ENCODE measurements around the gene ELK4.

Gene ELK4, protein sequence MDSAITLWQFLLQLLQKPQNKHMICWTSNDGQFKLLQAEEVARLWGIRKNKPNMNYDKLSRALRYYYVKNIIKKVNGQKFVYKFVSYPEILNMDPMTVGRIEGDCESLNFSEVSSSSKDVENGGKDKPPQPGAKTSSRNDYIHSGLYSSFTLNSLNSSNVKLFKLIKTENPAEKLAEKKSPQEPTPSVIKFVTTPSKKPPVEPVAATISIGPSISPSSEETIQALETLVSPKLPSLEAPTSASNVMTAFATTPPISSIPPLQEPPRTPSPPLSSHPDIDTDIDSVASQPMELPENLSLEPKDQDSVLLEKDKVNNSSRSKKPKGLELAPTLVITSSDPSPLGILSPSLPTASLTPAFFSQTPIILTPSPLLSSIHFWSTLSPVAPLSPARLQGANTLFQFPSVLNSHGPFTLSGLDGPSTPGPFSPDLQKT

DNA sequence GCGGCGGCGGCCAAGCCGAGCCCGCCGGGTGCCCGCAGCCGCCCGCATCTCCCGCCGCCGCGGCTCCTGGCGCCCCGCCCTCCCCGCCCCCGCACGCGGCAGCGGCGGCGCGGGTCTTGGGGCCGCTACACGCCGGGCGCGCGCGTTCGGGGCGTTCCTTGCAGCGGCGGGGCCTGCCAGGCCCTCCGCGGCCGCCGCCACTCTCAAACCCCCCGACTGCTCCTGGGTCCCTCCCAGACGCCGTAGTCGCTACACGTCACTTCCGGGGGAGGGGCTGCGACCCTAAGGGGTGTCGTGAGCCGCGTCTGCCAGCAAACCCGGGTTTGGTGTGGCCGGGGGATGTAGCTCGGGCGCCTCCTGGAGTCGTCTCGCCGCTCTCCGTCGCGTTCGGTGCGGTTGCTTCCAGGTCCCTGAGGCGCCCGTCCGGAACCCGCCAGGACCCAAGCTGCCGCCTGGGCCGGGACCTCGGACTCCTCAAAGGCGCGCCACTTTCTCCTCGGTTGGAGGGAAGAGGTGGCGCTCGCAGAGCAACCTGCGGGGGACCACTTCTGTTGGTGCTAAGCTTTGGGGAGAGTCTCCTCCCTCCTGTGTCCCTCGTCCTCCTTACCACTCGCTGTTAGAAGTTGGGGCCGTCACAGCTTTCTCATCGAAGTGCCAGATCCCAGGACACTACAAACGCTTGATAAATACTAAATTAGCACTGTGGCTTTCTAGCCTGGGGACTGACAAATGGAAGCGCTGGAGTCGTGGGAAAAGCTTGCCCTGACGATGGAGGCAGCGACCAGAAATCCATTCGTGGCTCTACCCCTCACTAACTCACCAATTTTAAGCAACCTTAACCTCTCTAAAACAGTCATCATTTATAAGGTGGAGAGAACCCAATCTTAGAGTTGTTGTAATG lies at the start of gene ELK4:
ELK4 (minus strand) TSS at position 244 of the 901 bp plus-strand sequence. CDS start 8,129 bp downstream, outside the sequence.
- peak; percentile 97 for DNase-seq (ENCODE audit: low spot score)

DNA sequence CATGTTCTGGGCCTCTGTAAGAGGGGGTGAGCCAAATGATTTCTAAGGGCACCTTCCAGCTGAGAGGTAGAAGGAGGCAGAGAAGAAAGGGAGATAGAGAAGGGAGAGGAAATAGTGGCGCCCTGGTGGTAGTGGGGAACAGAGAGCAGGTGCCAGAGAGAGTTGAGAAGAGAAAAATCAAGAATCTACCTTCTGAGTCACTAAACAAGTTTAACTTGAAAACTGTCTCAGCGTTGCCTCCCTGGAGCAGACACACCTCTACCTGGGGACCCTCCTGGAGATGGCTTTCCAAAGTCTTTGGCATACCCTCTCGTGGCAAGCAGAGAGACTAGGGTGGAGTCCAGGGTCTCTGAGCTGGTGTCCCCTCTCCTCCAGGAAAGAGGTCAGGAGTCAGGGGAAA lies 49.6 kb upstream of the ELK4 start:
- no peak for DNase-seq (ENCODE audit: low spot score)

DNA sequence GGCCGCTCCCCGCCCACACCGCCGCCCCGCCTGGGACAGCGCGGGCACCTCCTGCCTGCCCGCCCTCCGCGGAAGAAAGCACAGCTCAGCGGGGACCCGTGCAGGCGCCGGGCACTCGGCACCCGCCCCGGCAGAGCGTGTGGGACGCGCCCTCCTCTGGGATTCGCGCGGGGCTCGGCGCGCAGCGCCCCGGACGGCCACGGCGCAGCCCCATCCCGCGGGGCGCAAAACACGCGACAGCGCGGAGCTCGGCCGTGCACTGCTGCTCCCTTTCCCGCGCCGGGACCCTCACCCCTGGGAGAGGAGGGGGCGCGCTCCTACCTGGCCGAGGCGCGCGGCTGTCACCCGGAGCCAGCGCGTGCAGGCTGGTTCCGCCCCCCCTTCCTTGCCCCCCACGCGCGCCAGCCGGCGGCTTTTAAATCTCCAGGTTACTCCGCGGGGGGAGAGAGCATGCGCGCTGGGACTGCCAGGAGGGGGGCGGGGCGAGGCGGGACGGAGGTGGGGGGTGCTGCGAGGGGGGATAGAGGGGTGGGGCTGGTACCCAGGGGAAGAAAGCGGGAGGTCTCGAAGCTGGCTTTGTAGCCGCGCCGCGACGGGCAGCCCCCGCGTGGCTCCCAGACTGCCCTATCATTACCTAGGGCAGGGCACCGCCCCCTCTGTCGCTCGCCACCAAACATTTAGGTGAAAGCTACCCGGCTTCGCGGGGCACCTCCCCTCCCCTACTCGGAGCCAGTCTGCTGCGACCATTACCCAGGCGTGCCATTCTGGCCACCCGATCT lies 48.5 kb upstream of the ELK4 start, which contains the start of gene SLC45A3:
SLC45A3 (minus strand) TSS at position 437 of the 779 bp plus-strand sequence. CDS start 15,853 bp downstream, outside the sequence.
- DNase-seq (ENCODE audit: low spot score): no peak

DNA sequence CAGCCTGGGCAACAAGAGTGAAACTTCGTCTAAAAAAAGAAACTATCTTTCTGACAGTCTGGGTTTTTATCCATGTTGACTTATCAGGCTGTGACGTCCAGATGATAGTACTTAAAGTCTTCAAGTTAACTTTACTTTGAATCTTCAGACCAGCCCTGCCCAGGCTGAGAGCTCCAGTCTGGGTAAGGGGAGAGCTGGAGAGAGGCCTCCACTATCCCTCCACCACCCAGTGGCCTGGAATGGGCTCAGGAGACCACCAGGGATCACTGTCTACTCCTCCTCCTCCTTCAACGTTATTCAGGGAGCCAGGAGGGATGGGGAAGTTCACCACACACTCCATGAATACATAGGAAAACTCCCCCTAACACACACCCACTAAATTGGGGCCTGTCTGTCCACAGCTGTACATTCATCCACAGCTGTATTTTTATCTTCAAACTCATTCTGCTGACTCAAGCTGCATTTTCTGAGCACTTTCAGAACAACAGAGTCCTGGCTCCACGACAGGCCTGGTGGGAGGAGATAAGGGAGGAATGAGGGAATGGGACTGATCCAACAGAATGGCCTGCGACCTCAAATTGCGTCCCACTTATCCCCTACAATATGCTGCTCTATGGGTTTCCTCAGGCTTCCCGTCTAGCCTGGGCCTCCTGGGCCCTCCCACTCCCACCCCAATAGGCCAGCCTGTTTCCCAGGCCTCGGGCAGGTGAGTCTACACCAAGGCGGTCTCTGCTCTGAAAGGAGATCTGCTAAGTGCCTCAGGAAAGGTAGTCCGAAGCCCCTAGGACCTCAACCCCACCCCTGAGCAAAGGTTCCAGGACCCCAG lies 46.7 kb upstream of the ELK4 start:
- DNase-seq (ENCODE audit: low spot score): no peak

DNA sequence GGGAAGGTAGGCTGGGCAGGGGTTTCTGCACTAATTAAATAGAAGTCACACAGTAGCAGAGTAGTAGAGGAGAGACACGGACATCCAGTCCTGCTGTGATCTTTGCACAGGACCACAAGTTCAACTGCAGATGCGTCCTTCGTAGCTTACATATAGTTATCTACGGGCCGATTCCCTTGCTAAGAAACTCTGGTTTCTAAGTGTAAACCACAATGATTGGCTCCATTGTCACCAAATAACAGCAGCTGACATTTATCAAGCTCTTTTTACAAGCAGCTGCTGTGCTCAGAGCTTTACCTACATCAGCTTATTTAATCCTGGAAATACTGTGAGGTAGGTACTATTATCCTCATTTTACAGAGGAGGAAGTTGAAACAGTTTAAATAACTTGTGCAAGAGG lies 45.4 kb upstream of the ELK4 start:
- peak; percentile 77 for DNase-seq (ENCODE audit: low spot score)

DNA sequence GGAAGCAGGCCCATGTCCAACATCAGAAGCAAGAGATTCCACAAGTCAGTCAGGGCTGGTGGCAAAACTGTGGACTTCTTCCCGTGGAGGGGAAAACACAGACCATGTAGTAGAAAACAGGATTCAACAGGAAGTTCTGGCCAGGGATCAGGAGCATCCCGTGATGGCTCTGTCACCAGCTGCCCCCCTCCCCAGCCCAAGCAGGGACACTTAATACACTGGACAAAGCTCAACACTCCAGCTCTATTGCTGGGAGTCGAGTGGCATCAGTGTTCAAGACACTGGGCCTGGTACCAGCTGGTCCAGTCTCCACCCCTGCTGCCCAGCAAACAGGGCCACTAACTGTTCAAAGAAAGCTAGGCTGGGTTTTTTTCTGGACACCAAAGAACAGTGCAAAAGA lies 44.8 kb upstream of the ELK4 start:
- DNase-seq (ENCODE audit: low spot score): peak; percentile 99

DNA sequence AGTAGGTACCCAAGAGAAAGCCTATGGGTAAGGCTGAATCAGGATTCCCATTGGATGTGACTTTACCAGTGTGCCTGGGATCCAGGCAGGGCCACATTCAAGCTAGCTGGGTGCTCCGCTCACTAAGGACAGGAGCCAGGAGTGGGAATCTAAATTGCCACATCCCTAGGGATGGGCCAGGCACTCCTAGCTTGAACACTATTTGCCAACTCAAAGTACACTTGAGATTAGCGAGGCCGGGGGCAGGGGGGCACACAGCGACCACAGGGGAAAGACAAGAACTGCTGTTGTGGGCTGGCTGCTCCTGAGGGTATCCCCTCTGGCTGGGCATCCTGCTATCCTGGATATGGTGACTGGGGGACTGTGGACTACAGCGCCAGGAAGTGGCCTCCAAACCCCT lies 44.2 kb upstream of the ELK4 start:
- no peak for DNase-seq (ENCODE audit: low spot score)

DNA sequence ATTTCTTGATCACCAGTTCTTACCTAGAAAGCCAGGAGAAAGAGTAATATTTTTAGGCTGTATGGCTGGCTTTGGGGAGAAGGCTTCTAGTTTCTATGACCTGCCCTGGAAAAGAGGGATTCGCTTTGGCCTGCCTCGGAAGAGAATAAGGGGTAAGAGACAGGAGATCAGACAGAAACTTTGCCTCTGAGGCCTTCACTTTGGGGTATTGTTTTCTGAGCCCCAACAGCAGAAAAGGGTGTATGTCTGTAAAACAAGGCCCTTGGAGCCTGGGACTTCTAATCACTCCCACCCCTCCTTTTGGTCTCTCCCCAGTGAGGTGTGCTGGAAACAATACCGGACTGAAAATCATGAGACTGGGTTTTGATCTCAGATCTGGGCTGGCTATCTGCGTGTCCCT lies 43.4 kb upstream of the ELK4 start:
- DNase-seq (ENCODE audit: low spot score): no peak

DNA sequence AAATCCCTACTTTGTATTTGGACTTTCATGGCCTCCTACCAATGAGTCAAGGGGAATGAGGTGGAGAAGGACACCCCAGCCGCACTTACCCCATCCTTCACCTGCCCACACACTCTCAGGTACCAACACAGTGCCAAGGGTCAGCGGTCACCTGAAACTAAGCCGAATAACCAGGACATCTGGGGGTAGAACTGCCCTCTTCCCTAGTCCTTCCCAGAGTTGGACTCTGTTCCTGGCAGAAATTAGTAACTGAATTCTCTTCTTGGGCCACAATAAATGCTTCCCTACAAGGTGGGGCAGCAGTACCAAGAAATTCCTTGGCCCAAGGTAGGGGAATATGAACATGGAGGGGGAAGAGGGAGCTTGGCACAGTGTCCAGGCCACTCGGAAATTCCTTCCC lies 41.2 kb upstream of the ELK4 start:
- DNase-seq (ENCODE audit: low spot score): no peak

DNA sequence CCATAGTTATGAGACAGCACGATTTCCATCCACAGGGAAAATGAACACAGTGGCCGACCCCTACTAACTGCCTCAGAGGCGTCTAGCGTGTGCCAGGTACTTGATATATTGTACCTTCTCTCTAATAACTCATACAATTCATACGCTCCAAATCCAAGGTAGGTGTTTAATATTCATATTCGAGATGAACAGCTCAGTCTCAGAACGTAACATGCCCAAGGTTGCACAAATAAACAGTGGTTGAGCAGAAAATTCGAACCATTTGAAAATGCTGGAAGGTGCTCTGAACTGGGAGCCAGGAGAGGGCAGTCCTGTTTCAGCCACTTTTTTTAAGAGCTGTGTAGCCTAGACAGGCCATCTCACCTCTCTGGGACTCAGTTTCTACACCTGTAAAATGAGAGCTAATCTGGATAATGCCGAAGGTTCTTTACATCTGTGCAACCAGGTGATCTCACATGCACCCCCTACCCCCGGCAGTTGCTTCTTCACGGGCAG lies 40.6 kb upstream of the ELK4 start:
- no peak for DNase-seq (ENCODE audit: low spot score)

DNA sequence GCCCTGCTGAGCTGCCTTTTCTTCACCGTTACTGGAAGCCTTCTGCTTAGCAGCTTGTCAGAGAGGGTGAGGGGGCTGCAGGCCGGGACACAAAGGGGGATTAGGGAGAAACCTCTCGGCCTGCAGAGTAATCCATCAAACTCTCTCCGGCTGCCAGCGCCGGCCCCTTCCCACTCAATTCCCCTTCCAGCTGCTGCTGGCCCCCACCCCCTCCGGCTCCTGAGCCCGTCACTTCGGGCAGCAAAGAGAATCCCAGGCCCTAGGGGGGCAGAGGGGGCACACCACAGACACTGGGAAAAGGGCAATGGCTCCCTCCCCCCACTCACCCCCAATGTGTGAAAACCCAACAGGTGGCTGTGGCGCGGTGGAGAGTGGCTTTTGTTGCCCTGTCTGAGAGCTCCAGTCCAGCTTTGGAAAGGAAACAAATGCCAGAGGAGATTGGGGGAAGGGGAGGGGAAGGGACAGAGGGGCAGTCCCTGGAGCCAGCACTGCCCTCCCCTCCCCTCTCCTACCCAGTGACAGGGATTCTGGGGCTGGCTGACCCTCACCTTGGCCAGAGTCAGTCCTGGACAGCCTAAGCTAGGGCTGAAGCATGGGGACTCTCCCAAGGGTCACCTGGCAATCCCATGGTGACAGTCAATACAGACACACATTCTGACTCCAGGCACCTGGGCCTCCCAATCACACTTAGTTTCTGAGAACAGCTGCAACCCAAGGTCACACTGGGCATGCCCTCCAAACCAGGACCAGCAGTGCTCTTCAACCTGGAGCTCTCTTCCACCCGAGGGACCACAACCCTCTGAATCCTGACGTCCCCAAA lies 39.0 kb upstream of the ELK4 start:
- no peak for DNase-seq (ENCODE audit: low spot score)

DNA sequence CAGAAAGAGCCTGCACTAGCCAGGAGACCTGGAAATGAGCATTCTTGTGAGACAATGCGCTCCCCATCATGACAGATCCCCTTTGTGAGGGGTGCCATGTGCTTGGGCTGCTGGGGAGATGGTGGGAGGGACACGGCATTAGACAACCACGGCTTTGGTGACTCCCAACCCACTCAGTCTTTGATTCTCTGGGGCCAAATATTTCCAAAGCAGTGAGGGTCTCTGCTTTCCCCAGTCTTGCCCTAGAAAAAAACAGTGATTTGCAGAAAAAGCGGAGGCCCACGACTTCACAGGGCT lies 38.3 kb upstream of the ELK4 start:
- peak; percentile 78 for DNase-seq (ENCODE audit: low spot score)

DNA sequence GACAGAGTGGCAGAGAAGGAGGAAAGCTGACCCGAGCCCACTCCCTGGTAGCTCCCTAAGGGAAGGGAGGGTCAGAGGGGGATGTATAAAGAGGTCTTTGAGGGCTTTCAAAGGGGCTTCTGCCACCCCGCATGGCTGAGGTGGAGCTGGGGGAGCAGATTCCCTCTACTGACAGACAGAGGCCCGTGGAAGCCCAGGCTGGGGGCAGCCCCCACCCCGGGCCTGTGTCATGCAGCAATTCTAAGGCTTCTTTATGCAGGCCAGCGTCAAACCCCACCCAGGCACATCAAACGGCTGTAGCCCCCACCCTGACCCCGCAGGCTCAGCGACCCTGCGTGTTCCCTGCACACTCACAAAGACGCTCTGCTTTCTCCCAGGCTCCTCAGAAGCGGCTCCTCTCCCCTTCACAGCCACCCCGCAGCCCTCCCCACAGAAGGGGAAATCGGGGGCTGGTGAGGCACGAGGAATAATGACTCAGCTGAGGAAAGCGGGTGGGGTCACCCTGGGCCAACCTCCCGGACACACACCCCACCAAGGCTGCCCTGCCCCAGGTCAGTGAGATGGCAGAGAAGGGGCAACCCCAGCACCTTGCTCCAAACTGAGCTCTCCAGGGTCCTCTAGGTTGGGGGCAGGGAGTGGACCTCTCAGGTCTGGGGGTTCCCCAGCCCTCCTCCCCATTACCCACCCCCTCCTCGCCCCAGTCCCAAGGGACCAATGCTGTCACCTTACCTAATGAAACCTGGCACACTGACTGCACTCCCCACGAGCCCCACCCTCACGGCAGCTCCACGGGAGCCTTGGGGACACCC lies 37.7 kb upstream of the ELK4 start:
- DNase-seq (ENCODE audit: low spot score): peak; percentile 64

DNA sequence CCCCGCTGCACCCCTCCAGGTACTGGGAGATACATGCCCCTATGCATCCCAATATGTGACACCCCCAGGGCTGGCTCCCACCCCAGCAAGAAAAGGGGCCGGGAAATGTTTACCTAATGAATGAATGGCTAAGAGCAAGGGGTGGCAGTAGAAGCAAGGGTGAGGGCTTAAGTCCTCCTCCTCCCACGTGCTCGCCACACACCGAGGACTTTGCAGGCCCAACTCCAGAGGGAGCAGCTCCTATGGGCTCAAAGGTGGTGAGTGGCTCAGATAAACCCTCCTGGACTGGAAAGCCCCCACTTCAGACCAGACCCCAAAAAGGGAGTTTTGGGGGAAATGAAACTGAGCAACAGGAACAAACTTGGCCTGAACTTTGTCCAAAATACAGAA lies 37.1 kb upstream of the ELK4 start:
- peak; percentile 54 for DNase-seq (ENCODE audit: low spot score)

DNA sequence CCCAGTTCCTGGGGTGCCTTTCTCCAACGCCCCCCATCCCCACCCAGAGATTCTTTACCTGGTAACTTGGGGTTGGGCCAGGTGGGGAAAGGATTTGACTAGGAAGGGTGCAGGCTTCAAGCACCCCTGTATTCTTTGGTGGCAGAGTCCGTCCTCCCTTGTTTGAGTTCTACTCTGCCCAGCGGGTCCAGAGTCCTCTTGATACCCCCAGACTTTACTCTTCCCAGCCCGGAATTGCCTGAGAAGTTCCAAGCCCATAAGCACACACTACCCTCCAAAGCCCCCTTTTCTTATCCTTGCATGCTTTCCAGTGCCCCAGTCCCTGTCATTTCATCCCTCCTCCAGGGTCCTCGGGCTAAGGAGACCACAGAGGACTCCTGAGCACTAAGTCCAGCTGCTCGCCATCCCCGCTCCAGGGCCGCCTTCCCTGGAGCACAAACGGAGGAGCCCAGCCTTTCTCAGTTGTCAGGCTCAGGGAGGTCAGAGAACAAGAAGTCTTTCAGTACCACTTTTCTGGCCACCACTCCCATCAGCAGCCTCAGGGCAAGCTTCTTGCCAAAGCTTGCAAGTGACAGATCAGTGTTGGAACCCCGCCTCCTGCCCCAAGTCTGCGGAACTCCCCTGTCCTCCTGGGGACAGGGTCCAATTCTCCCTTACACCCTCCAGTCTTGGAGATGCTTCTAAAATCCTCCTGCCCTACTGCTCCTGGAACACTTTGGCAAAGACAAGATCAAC lies 36.3 kb upstream of the ELK4 start:
- peak; percentile 83 for DNase-seq (ENCODE audit: low spot score)

DNA sequence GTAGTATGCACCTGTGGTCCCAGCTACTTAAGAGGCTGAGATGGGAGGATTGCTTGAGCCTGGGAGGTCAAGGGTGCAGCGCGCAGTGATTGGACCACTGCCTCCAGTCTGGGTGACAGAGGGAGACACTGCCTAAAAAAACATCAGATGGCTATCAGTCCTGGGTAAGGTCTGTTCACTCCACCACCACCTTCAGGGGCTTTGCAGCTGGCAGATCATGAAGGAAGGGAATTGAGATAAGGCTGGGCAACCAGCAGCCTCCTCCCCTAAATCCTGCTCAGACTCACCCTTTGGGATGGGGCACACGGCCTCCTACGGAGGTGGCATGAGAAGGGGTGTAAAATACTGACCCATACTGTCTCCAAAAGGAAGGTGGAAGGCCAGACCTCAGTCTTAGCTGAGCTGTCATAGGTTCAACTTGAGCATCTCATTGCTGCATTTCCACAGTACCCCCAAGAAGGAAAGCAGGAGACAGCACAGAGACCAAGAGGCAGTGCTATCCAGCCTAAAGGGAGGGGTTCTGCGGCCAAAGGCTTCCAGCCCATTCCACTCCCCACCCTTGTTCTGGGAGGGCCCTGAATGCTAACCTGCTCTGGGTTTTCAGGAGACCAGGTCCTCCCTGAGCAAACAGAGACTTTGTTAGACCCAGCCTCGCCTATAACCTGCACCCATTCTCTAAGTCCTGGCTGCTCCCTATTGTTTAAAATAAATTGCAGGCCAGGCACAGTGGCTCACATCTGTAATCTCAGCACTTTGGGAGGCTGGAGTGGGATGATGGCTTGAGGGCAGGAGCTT lies 34.8 kb upstream of the ELK4 start:
- no peak for DNase-seq (ENCODE audit: low spot score)

DNA sequence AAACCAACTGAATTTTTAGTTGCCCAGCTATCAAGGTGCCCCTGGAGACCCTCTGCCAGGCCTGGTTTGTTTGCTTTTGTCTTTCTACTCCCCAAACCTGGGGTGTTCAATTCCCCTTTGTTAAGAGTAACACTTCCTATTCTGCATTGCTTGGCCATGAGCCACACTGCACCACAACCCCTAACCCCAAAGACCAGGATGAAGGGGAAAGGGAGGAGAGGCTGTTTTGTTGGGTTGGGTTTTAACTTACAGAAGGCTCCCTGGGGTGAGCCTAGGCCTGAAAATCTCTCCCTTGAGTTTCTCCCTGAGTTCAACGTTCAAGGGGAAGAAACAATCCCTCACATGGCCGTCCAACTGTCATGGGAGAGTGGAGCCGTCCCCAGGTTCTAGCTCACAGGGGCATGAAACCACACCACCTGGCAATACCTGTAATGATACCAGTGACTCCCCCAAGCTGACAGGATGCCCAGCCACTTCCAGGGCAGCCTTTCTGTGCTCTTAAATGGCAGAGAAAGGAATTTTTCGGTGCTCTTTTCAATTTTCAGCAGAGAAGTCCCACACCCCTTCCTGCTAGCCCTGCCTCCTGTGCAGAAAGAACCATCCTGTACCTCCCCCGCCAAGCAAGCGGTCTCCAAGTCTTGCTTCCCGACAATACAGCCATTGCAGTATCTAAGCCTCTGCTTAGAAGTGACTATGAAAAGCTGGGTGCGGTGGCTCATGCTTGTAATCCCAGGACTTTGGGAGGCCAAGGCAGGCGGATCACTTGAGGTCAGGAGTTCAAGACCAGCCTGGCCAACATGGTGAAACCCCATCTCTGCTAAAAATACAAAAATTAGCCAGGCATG lies 33.6 kb upstream of the ELK4 start:
- no peak for DNase-seq (ENCODE audit: low spot score)

Measured in pons (tissue), 1 donor.